Testis (tissue), 3 donors: Measurements from ENCODE around the gene WNK1. TPM values are rescaled to one million over a fixed set of nuclear protein-coding genes. Genes with fewer than 3 reads are reported as not detected.

ENCODE experiments used
- DNase-seq: peaks from one replicate; pipeline ENCODE4 v3.0.0-alpha.2; 2019
- H3K27ac ChIP-seq, 2 donors: fragments of 200-600 bp; sonication (generic); one replicate each; pipeline ENCODE4 v1.5.1; 2019
- H3K27me3 ChIP-seq: fragments of 200-600 bp; sonication (generic); one replicate; pipeline ENCODE4 v1.5.1; 2019
- H3K36me3 ChIP-seq: fragments of 200-600 bp; sonication (generic); one replicate; pipeline ENCODE4 v1.5.1; 2017; ENCODE audit warnings: low read depth; ENCODE audit errors: missing control alignments
- H3K4me1 ChIP-seq: fragments of 200-600 bp; sonication (generic); one replicate; pipeline ENCODE4 v1.5.1; 2019
- H3K4me3 ChIP-seq, 2 donors: fragments of 200-600 bp; sonication (generic); one replicate each; pipeline ENCODE4 v1.5.1; 2017 to 2019
- H3K9me3 ChIP-seq: fragments of 200-600 bp; sonication (generic); one replicate; pipeline ENCODE4 v1.5.1; 2017
- CTCF ChIP-seq, 3 experiments: fragments of 450-650 bp in 2 of 3; fragments of 200-600 bp in 1 of 3; sonication (generic) in 1 of 3; IDR thresholded peaks; one replicate each; pipeline ENCODE4 v1.5.1; 2016 to 2019; ENCODE audit warnings: antibody characterized with exemption in 3 of 3, mild to moderate bottlenecking in 2 of 3, moderate library complexity in 1 of 3
- POLR2A ChIP-seq: fragments of 450-650 bp; IDR thresholded peaks from one replicate; pipeline ENCODE4 v1.6.1; 2017; ENCODE audit warnings: antibody characterized with exemption, mild to moderate bottlenecking, moderate library complexity
- WGBS, 2 donors: methylation state at CpG; one replicate each; pipeline ENCODE4 v1.1.5; 2018; 5-methylcytosine and 5-hydroxymethylcytosine counted together
- intact Hi-C: fragments of 100-400 bp; cut with DNase I; formaldehyde crosslinking; loops from one replicate; pipeline ENCODE4 v1.15.1; 2023; ENCODE audit warnings: low total_unique reads
- polyA plus RNA-seq: library from polyadenylated mRNA; stranded (reverse); fragments of 350-450 nt; fragmentation: Illumina TruSeq; extraction: RNeasy Lipid Tissue Mini Kit (QIAGEN cat#74804); gene quantifications from one replicate; pipeline ENCODE4 v1.2.3, GENCODE V29; 2014; ENCODE audit warnings: low read depth, low replicate concordance; ENCODE audit not compliant: insufficient read depth
- total RNA-seq, 2 donors: library from RNA; depleted of rRNA; stranded (reverse); fragments of >200 nt; gene quantifications; one replicate each; pipeline ENCODE4 v1.2.3, GENCODE V29; 2016

Gene WNK1
- total and polyA plus RNA-seq, 3 donors from 2014 or later = 152 to 276 (median 259) TPM

- intact Hi-C loops = no loop called here
- no peak for TF ChIP-seq POLR2A
- Histone ChIP-seq H3K4me1 (no peaks in the 10 kb centered on the region), H3K27ac (peak overlapping the region in 1 of 2 donors; percentile 89), H3K9me3 (no peaks in the 10 kb centered on the region), H3K4me3 (peak overlapping the region; percentile 89 to 93), H3K27me3 (no peaks in the 10 kb centered on the region), H3K36me3 (no peaks in the 10 kb centered on the region)
- DNase-seq = no peak
- 65 to 77% methylated on average over 9 of the region's 9 CpGs for WGBS, 2 donors
Measured at GRCh38 chr12:948238-948637, 195.9 kb downstream of the WNK1 start.

GRCh38 chr12:949453-950191 is 197.2 kb downstream of the WNK1 start, which contains the start of gene RAD52:
TSS of gene RAD52 (minus strand) at chr12:949694. CDS start at chr12:933058, 16,636 bp downstream.
- Histone ChIP-seq H3K9me3 (no peaks in the 10 kb centered on the region), H3K27me3 (no peaks in the 10 kb centered on the region), H3K27ac (peak within 1 kb of the TSS; percentile 89 to 93), H3K4me3 (peak within 1 kb of the TSS; percentile 89 to 93), H3K4me1 (no peaks in the 10 kb centered on the region), H3K36me3 (no peaks in the 10 kb centered on the region)
- TF ChIP-seq CTCF (IDR thresholded peaks at IDR 0.05) = peak; percentile 98 to 100 (median 99)
- peak; percentile 65 for TF ChIP-seq POLR2A
- DNase-seq = peak; percentile 98
- 0 to 1% methylated on average over 50 to 57 of the region's 58 CpGs for WGBS, 2 donors
- intact Hi-C loops = loop anchor here (2.0 kb wide), 1 partner anchor 381 kb away; no protein-coding TSS in a partner anchor

- TF ChIP-seq POLR2A = no peak
- no peak for TF ChIP-seq CTCF (IDR thresholded peaks at IDR 0.05)
- WGBS, 2 donors = 46 to 59% methylated on average over 1 of the region's 1 CpG
- intact Hi-C loops = loop anchor here (2.0 kb wide), 1 partner anchor 382 kb away; no protein-coding TSS in a partner anchor
Measured at GRCh38 chr12:951176-951575, 198.8 kb downstream of the WNK1 start.

GRCh38 chr12:953776-954175 is 201.4 kb downstream of the WNK1 start:
- TF ChIP-seq CTCF (IDR thresholded peaks at IDR 0.05) (no peak), POLR2A (no peak)
- H3K9me3 ChIP-seq = no peaks in the 10 kb centered on the region
- H3K27me3 ChIP-seq = no peaks in the 10 kb centered on the region
- intact Hi-C loops = no loop called here
- WGBS, 2 donors = 86 to 87% methylated on average over 7 of the region's 7 CpGs
- H3K36me3 ChIP-seq = no peaks in the 10 kb centered on the region
- no peak overlapping the region for H3K4me3 ChIP-seq
- no peaks in the 10 kb centered on the region for H3K4me1 ChIP-seq
- no peak for DNase-seq
- no peak overlapping the region for H3K27ac ChIP-seq

More at GRCh38 chr12:951176-951575, 198.8 kb downstream of the WNK1 start:
- no peak overlapping the region for H3K4me3 ChIP-seq
- H3K36me3 ChIP-seq = no peaks in the 10 kb centered on the region
- H3K9me3 ChIP-seq = no peaks in the 10 kb centered on the region
- H3K27me3 ChIP-seq = no peaks in the 10 kb centered on the region
- H3K4me1 ChIP-seq = no peaks in the 10 kb centered on the region
- no peak for DNase-seq
- H3K27ac ChIP-seq = no peak overlapping the region

- no peak for DNase-seq
- Histone ChIP-seq H3K27ac (no peak overlapping the region), H3K4me3 (no peak overlapping the region), H3K27me3 (no peaks in the 10 kb centered on the region), H3K4me1 (no peaks in the 10 kb centered on the region), H3K9me3 (no peaks in the 10 kb centered on the region), H3K36me3 (no peaks in the 10 kb centered on the region)
- intact Hi-C loops = no loop called here
- no peak for TF ChIP-seq POLR2A
- no peak for TF ChIP-seq CTCF (IDR thresholded peaks at IDR 0.05)
Measured at GRCh38 chr12:954741-955140, 202.4 kb downstream of the WNK1 start.
